Tibial nerve (tissue), 4 donors: ENCODE results near the gene RYR1. TPM values are rescaled to one million over a fixed set of nuclear protein-coding genes. Genes with fewer than 3 reads are reported as not detected.

Experiments
- DNase-seq, 2 donors: peaks; one replicate each; pipeline ENCODE4 v3.0.0-alpha.2; 2019; ENCODE audit warnings: low spot score in 2 of 2
- H3K27ac ChIP-seq, 4 donors: fragments of 200-600 bp; sonication (generic) in 3 of 4; one replicate each; pipeline ENCODE4 v1.5.1; 2017 to 2019; ENCODE audit warnings: mild to moderate bottlenecking in 1 of 4
- H3K27me3 ChIP-seq, 2 donors: fragments of 200-600 bp; sonication (generic) in 1 of 2; one replicate each; pipeline versions ENCODE4 v1.5.1 to v1.6.0; 2017 to 2019
- H3K36me3 ChIP-seq, 3 donors: fragments of 200-600 bp; sonication (generic); one replicate each; pipeline ENCODE4 v1.5.1; 2018 to 2019
- H3K4me1 ChIP-seq, 4 donors: fragments of 200-600 bp; sonication (generic) in 3 of 4; one replicate each; pipeline ENCODE4 v1.5.1; 2017 to 2019
- H3K4me3 ChIP-seq, 4 donors: fragments of 200-600 bp; sonication (generic) in 3 of 4; one replicate each; pipeline ENCODE4 v1.5.1; 2017 to 2019; ENCODE audit warnings: mild to moderate bottlenecking in 1 of 4, moderate library complexity in 1 of 4
- H3K9me3 ChIP-seq, 4 donors: fragments of 200-600 bp; sonication (generic) in 3 of 4; one replicate each; pipeline ENCODE4 v1.5.1; 2017 to 2019
- EP300 ChIP-seq, 2 donors: sonication (generic); formaldehyde crosslinking; IDR thresholded peaks; one replicate each; pipeline ENCODE4 v1.6.1; 2017; ENCODE audit warnings: antibody characterized with exemption in 2 of 2, mild to moderate bottlenecking in 1 of 2
- POLR2A ChIP-seq, 2 donors: fragments of 450-650 bp; IDR thresholded peaks; one replicate each; pipeline ENCODE4 v1.6.1; 2017; ENCODE audit warnings: antibody characterized with exemption in 2 of 2, mild to moderate bottlenecking in 2 of 2, moderate library complexity in 2 of 2
- WGBS, 2 donors: methylation state at CpG; one replicate each; pipeline ENCODE4 v1.1.5; 2018; 5-methylcytosine and 5-hydroxymethylcytosine counted together
- total RNA-seq, 4 donors: library from RNA; depleted of rRNA; stranded (reverse); fragments of >200 nt; gene quantifications; one replicate each; pipeline ENCODE4 v1.1.0, GENCODE V29; 2016
- TF ChIP-seq, protein P1 (sequence below), 5 experiments: fragments of 200-600 bp in 3 of 5; fragments of 450-650 bp in 2 of 5; sonication (generic) in 3 of 5; IDR thresholded peaks; one replicate each; pipeline ENCODE4 v1.5.1; 2016 to 2019; ENCODE audit warnings: antibody characterized with exemption in 5 of 5, mild to moderate bottlenecking in 3 of 5, moderate library complexity in 2 of 5

The RYR1 gene
- total RNA-seq, 4 donors from 2014 or later = 5.7 to 18.1 (median 12.0) TPM

DNA sequence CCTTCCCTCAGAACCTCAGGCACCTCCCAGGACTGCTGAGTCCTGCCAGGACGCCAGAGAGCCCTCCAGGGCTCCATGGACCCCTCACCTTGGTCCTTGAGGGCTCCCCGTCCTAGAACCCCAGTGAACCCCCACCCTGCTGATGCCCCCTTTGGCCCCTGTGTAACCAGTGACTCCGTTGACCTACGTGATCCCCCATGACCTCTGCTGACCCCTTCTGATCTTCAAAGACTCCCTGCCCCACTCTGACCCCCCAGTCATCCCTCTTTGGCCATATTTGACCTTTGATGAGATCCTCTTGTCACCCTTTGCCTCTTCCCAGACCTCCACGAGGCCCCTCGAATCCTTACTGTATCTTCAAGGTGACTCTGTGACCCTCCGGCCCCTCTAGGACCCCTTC lies 92.9 kb downstream of the RYR1 start:
- Histone ChIP-seq H3K27ac (no peak overlapping the region), H3K36me3 (peaks cover 0 to 13% (median 0%) of the 10 kb centered on the region in 3 donors), H3K9me3 (no peaks in the 10 kb centered on the region), H3K4me1 (peaks cover 0 to 5% (median 0%) of the 10 kb centered on the region in 4 donors), H3K4me3 (no peak overlapping the region), H3K27me3 (no peaks in the 10 kb centered on the region)
- whole genome bisulfite sequencing, 2 donors = 84 to 91% methylated on average over 7 of the region's 7 CpGs
- no peak for TF ChIP-seq POLR2A (IDR thresholded peaks at IDR 0.05)
- no peak for DNase-seq

DNA sequence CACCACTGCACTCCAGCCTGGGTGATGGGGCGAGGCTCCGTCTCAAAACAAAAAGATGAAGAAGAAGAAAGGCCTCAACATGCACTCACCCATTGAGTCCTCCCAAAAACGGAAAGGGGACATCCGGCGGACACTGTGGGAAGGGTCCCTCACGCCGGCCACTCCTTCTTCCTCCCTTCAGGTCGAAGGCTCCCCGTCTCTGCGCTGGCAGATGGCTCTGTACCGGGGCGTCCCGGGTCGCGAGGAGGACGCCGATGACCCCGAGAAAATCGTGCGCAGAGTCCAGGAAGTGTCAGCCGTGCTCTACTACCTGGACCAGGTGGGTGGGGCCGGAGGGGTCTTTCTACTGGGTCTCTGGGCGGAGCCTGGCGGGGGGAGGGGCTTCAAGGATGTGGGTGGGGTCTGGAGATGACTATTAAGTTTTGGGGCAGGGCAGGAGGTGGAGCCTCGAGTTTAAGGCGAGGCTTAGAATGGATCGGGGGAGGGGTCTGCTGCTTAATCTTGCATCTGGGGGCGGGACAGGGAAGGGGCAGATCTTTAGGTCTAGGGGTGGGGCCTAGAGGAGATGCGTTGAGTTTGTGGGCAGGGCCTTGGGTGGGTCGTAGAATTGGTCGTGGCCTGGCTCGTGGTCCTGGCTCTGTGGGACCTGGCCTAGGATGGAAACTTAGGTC lies 94.1 kb downstream of the RYR1 start:
- Histone ChIP-seq H3K27ac (no peak overlapping the region), H3K4me3 (no peak overlapping the region), H3K27me3 (no peaks in the 10 kb centered on the region), H3K36me3 (peaks cover 0 to 19% (median 0%) of the 10 kb centered on the region in 3 donors), H3K9me3 (no peaks in the 10 kb centered on the region), H3K4me1 (peaks cover 0 to 5% (median 0%) of the 10 kb centered on the region in 4 donors)
- no peak for DNase-seq
- WGBS, 2 donors = 66 to 71% methylated on average over 32 of the region's 32 CpGs
- TF ChIP-seq, protein P1, sequence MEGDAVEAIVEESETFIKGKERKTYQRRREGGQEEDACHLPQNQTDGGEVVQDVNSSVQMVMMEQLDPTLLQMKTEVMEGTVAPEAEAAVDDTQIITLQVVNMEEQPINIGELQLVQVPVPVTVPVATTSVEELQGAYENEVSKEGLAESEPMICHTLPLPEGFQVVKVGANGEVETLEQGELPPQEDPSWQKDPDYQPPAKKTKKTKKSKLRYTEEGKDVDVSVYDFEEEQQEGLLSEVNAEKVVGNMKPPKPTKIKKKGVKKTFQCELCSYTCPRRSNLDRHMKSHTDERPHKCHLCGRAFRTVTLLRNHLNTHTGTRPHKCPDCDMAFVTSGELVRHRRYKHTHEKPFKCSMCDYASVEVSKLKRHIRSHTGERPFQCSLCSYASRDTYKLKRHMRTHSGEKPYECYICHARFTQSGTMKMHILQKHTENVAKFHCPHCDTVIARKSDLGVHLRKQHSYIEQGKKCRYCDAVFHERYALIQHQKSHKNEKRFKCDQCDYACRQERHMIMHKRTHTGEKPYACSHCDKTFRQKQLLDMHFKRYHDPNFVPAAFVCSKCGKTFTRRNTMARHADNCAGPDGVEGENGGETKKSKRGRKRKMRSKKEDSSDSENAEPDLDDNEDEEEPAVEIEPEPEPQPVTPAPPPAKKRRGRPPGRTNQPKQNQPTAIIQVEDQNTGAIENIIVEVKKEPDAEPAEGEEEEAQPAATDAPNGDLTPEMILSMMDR (IDR thresholded peaks at IDR 0.05) = no peak
- TF ChIP-seq POLR2A (IDR thresholded peaks at IDR 0.05) (no peak), EP300 (IDR thresholded peaks at IDR 0.05) (no peak)

DNA sequence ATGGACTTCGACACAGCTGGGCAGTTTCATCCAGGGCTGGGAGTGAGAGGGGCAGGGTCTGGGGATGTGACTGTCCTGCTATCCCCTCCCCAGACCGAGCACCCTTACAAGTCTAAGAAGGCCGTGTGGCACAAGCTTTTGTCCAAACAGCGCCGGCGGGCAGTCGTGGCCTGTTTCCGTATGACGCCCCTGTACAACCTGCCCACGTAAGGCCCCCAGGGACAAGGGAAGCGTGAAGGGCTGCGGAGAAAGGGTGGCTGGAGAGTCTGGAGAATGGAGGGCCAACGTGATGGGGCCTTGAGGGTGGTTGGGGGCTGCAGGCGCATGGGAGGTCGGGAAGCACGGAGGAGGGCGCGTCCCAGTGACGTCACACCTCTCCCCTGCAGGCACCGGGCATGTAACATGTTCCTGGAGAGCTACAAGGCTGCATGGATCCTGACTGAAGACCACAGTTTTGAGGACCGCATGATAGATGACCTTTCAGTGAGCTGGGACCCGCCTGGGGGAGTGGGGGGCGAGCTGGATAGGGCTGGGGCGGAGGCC lies 94.8 kb downstream of the RYR1 start:
- no peaks in the 10 kb centered on the region for H3K27me3 ChIP-seq
- no peak overlapping the region for H3K27ac ChIP-seq
- no peaks in the 10 kb centered on the region for H3K9me3 ChIP-seq
- no peak overlapping the region for H3K4me3 ChIP-seq
- peaks cover 0 to 5% (median 0%) of the 10 kb centered on the region in 4 donors for H3K4me1 ChIP-seq
- no peak for TF ChIP-seq POLR2A (IDR thresholded peaks at IDR 0.05)
- TF ChIP-seq, protein P1 (IDR thresholded peaks at IDR 0.05) = no peak
- TF ChIP-seq EP300 (IDR thresholded peaks at IDR 0.05) = no peak
- 79 to 83% methylated on average over 24 of the region's 24 CpGs for WGBS, 2 donors
- DNase-seq = no peak
- H3K36me3 ChIP-seq = peaks cover 0 to 19% (median 0%) of the 10 kb centered on the region in 3 donors

DNA sequence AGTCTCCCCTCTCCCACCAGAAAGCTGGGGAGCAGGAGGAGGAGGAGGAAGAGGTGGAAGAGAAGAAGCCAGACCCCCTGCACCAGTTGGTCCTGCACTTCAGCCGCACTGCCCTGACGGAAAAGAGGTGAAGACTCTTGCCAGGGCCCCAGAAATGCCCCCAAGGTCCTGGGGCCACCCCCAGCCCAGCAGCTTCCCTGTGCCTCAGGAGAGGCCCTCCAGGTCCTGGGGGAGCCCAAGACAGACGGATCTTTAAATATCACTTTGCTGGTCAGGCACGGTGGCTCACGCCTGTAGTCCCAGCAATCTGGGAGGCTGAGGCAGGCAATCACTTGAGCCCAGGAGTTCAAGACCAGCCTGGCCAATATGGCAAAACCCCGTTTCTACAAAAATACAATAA lies 95.4 kb downstream of the RYR1 start:
- Histone ChIP-seq H3K4me1 (peaks cover 0 to 5% (median 0%) of the 10 kb centered on the region in 4 donors), H3K36me3 (peaks cover 0 to 19% (median 0%) of the 10 kb centered on the region in 3 donors), H3K9me3 (no peaks in the 10 kb centered on the region), H3K4me3 (no peak overlapping the region), H3K27me3 (no peaks in the 10 kb centered on the region), H3K27ac (no peak overlapping the region)
- no peak for TF ChIP-seq POLR2A (IDR thresholded peaks at IDR 0.05)
- TF ChIP-seq EP300 (IDR thresholded peaks at IDR 0.05) = no peak
- TF ChIP-seq, protein P1 (IDR thresholded peaks at IDR 0.05) = no peak
- WGBS, 2 donors = 86 to 87% methylated on average over 6 of the region's 6 CpGs
- no peak for DNase-seq

DNA sequence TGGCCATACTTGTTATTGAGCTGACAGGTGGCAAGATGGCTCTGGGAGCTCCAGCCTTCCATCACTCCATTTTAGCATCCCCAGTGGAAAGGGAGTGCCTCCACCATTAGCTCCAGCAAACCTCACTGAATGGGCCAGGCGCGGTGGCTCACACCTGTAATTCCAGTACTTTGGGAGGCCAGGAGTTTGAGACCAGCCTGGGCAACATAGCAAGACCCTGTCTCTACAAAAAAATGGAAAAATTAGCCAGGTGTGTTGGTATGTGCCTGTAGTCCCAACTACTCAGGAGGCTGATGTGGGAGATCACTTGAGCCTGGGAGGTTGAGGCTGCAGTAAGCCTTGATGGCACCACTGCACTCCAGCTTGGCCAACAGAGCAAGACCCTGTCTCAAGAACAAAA lies 98.0 kb downstream of the RYR1 start:
- 95 to 100% methylated on average over 2 of the region's 2 CpGs for WGBS, 2 donors
- Histone ChIP-seq H3K36me3 (peaks cover 0 to 44% (median 0%) of the 10 kb centered on the region in 3 donors), H3K27ac (no peak overlapping the region), H3K4me3 (no peak overlapping the region), H3K27me3 (no peaks in the 10 kb centered on the region), H3K4me1 (no peaks in the 10 kb centered on the region), H3K9me3 (peaks cover 0 to 18% (median 0%) of the 10 kb centered on the region in 4 donors)
- DNase-seq = no peak
- no peak for TF ChIP-seq EP300 (IDR thresholded peaks at IDR 0.05)

DNA sequence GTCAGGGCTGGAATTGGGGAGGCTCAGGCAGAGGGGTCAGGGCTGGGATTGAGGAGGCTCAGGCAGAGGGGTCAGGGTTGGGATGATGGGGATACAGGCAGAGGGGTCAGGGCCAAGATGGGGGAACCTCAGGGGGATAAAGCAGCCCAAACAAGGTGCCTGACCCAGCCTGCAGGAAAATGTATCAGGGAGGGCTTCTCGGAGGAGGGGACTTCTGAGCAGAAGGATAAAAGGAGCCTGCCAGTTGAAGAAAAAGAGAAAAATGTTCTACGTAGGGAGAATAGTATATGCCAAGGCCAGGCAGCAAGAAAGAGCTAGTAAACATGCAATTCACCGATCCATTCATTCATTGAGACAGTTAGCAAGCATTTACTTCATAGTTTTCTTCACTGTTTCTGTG lies 99.4 kb downstream of the RYR1 start:
- H3K36me3 ChIP-seq = peaks cover 0 to 57% (median 0%) of the 10 kb centered on the region in 3 donors
- no peak overlapping the region for H3K27ac ChIP-seq
- no peaks in the 10 kb centered on the region for H3K4me1 ChIP-seq
- WGBS, 2 donors = 75 to 84% methylated on average over 3 of the region's 3 CpGs
- no peaks in the 10 kb centered on the region for H3K27me3 ChIP-seq
- DNase-seq = no peak
- TF ChIP-seq EP300 (IDR thresholded peaks at IDR 0.05) (no peak), POLR2A (IDR thresholded peaks at IDR 0.05) (no peak)
- TF ChIP-seq, protein P1 (IDR thresholded peaks at IDR 0.05) = no peak
- H3K4me3 ChIP-seq = no peak overlapping the region
- H3K9me3 ChIP-seq = peaks cover 0 to 18% (median 0%) of the 10 kb centered on the region in 4 donors
